Right renal pelvis (tissue), 4 donors: ENCODE results near the gene IRX2. TPM values are rescaled to one million over a fixed set of nuclear protein-coding genes. Genes with fewer than 3 reads are reported as not detected.

Experiments
- DNase-seq, 4 donors: peaks; one replicate each; pipeline ENCODE4 v3.0.0-alpha.2; 2013; ENCODE audit warnings: low read depth in 4 of 4, low spot score in 3 of 4, missing footprints in 1 of 4
- polyA plus RNA-seq, 4 donors: library from polyadenylated mRNA; unstranded; fragments of 120-200 nt; gene quantifications; one replicate each; pipeline ENCODE4 v1.2.1, GENCODE V29; 2013; ENCODE audit not compliant: insufficient read length in 4 of 4

IRX2 gene
- polyA plus RNA-seq, 4 donors = 26.9 to 32.6 (median 27.6) TPM

DNA sequence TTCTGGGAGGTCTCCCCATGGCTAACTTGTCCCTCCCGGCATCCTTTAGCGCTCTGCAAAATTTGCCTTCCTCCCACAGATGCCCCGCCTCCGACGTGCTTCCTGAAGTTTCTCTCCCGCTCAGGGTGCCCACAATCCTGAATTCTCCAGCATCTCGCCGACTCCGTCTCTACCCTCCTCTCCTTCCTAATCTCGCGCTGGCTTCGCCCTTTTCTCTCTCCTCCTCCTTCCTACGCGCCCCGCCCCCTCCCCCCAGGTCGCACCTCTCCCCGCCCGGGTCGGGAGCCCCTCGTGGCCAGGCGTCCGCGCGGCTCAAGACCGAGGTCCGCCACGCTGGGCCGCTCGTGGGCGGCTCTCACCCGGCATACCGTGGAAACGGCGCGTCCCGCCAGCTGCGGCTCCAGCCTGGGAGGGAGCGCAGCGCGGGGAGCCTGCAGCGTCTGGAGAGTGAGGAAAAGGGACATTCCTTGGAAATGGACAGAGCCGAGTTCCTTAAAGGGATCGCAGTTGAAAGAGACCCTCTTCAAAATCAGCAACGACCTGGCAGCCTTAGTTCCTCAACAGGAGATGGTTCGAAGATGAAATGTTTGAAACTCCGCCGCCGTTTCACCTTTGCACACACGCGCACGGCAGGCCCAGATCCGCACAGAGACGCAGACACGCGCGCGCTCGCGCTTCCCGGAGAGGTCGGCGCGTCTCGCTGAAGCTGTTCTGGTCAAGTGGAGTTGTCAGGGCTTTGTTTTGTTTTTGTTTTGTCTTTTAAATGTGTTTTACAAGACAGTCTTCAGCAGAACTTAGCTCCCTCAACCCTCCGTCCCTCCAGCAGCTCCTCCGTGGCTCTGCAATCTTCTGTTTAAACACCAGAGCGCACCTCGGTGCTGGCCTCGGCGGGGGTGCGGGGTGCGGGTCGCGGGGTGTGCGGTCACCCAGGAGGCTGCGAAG lies 5.0 kb upstream of the IRX2 start:
- DNase-seq = no peak

DNA sequence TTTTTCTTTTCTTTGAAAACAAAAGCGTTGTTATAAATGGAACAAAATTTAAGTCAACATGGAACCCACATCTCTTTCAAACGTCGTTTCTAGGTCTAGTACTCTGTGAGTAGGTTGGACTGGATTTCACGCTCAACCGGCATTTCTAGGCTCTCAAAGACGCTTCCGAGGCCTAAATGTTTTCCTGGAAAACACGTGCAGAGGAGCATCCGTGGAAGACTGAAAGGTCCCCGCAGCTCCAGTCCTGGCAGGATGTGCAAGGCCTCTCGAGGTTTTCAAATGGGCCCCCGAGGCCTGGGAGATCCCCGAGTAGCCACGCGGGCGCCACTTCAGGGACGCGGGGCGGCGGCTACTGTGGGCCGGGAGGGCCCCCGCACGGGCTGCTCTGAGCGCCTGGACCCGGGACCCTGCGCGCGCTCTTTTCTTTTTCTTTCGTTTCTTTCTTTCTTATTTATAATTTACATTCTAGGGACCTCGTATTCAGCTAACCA lies 4.2 kb upstream of the IRX2 start:
- no peak for DNase-seq

DNA sequence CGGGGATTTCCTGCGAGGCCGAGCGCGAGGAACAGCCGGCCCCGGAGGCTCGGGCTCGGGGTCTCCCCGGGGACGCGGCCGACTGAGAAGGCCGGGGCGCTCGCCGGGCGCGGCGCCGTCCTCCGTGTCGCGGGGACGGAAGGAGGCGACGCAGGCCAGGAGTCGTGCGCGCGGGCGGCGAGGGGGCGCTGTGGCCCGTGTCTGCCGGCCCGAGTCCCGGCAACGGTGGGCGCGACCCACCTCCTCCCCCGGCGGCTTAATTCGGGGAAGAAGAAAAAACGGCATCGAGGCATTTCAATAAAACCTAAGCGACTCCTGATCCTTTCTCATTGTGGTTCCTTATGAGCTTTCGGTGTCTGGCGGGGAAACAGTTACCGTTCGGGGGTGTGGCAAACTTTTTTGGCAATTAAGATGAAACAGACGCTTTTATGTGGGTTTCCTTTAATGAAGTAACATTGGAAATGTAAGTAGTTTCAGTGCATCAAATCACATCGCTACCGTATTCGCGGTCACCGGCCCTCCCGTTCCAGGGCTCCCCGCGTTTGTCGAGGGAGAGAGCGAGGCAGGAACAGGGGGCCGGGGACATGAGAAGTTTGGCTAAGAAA lies 3.7 kb upstream of the IRX2 start:
- DNase-seq = no peak

DNA sequence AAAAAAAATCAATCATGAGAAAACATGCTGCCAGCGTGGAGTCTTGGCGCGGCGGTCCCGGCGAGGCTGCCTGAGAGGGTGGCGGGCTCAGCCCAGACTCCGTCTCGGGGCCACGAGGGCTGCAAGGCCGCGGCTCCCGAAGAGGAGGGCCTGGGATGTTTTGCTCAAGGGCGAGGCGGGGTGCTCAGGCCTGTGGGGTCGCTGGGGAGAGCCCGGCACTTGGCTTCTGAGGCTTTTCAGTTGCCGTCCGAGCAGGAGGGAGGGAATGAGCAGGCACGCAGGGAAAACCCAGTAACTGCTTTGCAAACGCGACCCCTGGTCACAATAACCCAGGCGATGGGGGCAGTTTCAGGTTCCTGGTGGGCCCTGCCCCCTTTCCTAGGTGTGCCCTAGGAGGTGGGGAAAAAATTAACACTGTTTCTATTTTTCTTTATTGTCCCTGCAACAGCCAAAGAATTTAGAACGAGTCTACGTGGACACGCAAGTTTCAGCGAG lies 3.2 kb upstream of the IRX2 start:
- no peak for DNase-seq

DNA sequence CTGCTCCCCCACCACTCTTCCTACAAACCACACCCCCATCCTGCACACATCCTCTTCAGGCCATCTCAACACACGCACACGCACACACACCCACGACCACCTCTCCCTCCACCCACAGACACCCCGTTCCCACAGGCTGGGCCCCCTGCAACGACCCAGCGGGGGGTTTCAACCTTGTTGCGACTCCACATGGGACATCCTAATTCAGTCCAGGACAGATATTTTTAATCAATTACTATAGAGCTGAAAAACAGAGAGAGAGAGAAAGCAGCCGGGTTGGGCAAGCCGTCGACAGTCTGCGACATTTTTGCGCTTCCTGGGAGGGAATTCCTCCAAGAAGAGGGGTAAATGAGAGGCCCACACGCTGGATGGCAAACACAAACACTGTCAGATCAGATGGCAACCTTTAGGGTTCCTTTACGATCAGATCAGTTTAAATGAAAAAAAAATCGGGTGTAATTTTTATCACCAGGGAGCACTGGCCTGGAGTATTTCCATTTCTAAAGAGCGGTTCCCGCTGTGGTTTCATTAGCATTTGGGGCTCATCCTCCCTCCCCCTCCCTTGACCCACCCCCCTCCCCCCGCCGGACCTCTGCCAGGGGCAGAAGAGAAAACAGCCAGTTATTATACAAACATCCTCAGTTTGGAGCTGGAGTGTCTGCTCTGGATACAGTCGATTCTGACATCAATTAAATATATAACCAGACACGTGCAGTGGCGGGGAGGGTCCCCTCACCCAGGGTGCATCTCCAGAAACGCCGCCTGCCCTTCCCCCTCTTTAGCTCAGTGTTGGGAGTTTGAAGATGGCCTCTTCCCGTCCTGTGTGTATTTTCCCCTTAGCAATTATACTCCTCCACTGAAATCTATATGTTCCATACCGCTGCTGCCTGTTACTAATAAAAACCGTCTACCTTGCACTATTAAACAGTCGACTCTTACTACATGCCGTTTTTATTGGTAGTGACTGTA lies 2.3 kb upstream of the IRX2 start:
- DNase-seq = no peak

DNA sequence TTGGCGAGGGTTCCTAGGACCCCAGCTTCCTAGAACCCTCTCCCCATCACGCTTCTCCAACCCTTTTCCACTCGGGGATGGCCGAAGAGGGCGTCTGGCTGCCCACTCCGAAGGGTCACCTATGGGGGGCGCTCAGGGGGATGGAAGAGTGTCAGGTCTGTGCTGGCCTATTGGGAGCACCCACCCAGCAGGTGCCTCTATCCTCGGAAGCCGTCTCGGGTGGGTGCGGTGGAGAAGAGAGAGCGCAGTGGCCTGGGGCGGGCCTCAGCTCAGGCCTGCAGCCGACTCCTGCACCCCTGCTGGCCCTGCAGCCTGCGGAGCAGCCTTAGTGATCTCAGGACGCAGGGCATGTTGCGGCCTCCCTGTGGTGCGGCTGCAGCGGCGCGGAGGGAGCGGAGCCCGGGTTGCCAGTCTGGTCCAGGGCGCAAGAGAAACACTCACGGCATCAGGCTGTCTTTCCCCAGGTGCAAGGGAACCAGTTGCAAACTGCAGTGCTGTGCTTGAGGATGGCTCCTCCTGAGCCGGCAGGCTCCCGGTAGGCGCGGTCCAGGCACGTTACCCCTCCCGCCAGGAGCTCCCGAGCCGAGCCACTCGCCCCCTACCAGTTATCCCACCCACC lies 1.5 kb upstream of the IRX2 start:
- DNase-seq = no peak

DNA sequence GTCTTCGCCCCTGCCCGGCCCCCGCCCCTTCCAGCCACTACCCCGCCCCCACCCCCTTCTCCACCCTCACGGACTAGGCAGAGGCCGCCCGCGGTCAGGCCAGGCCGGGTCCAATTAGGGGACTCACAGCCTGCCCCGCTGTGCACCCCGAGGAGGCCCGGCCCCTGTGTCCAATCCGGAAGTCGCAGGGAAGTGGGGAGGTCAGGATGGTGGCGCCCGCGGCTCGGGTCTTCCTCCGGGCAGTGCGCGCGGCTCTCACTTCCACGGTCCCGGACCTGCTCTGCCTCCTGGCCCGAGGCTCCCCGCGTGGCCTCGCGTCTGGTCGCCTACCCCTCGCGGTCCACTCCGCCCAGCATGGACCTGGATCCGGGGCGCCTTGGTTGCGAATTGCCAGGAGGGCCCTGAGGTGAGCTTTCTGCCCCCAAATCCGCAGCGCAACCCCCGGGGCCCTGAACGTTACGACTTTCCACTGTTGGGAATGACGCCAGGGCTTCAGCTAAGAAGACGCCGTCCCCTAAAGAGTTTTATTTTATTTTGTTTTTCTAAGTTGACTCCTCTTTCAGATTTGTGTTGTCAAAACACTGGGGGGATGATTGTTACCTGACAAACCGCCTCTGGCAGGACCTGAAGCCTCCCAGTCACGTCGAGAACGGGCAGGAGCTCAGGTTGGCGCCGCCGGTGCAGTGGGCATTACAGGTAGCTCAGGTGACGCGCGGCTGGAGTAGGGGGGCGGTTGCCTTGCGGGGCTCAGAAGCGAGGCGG lies 763 bp upstream of the IRX2 start:
- DNase-seq = no peak

DNA sequence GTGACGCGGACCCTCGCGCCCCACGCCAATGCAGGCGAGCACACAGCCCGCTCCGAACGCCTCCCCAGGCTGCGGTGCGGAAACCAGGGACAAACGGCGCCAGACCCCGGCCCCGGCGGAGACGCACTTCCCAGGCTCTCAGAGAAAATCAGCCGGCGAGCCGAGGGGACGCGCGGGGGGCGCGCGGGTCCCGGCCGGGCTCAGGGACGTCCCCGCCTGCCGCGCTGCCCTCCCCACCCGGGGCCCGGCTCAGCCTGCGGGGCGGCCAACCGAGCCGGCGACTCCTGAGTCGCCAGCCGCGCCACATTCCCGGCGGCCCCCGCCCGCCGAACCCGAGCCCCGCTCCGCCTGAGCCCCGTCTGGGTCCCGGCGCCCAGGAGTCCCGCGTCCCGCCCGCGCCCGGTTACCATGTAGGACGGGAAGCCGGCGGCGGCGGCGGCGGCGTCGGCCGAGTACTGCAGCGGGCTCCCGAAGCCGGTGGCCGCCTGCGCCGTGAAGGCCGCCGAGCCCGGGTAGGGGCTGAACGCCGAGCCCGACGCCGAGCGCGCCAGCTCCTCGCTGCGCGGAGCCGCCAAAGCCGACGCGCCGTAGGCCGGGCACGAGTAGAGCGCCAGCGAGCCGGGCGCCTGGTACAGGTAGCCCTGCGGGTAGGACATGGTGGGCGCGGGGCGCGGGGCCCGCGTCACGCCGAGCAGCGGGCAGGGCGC lies 566 bp downstream of the IRX2 start:
- no peak for DNase-seq

DNA sequence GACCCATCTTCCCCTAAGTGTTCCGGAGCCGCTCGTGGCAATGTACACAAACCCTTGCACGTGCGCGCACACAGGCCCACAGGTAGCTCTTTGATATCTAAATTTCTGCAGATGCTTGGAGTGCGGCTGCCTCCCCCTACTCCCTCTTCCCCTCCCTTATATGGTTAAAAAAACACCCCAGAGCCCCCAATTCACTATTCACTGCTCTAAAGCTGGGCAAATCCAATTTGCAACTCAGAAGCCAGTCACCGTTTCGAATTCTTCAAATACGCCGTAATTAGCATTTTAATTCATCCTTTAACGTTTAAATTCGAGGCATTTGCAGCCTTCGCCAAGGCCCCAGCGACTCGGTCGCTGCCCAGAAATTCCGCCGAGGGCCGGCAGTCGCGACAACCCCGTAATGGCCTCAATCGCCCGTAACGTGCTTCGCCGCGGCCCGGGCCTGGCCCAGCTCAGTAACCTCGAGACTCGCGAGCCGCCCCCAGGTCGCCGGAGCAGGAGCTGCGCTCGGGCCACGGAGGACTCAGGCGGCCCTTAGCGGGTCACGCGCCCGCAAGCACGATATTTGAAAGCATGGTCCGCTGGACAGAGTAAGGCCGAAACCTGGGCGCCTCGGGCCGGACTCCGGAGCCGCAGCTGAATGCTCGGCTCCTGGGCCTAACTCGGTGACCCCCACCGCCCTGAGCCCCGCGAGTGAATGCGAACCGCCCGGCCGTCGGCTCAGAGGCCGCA lies 1.3 kb downstream of the IRX2 start:
- no peak for DNase-seq

DNA sequence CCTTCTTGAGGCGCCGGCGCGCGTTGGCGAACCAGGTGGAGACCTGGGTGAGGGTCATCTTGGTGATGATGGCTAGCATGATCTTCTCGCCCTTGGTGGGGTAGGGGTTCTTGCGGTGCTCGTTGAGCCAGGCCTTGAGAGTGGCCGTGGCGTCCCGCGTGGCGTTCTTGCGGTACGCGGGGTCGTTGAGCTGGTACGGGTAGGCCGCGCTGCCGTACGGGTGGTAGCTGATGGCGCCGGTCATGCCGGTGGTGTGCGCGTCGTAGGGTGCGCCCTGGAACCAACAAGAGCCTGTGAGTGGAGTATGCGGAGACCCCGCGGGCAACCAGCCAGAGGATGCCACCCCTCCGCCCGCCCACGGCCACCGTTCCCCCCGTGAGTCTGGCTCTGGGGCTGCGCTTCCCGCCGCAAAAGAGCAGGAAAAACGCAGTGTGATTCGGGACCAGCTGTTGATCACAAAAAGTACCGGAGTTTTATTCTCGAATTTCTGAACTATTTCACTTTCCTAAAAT lies 1.9 kb downstream of the IRX2 start:
- DNase-seq = no peak

DNA sequence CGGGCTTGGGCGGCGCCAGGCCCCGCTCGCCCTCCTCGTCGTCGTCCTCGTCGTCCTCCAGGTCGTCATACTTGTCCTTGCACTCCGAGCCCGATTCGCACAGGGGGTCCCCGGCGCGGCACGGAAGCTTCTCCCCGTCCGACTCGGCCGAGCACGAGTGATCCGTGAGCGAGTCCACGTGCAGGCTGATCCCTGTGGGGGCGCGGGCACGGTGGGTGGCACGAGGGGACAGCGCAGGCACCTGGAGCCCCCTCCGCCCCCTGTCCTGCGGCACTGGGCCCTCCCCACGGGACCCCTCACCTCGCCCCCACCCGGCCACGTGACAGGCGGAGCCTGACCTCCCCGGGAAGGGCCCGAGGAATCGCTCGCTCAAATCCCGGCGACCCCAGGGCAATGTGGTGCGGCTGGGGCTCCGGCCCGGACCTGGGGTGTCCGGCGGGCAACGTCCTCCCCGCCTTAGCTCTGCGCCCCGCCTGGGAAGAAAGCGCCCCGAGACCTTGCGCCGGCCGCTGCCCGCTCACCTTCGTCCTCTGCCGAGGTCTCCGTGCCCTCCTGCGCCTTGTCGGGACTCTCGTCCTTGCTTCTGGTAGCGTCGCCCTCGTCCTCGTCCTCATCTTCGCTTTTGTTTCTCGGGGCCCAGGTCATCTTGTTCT lies 2.5 kb downstream of the IRX2 start:
- no peak for DNase-seq

DNA sequence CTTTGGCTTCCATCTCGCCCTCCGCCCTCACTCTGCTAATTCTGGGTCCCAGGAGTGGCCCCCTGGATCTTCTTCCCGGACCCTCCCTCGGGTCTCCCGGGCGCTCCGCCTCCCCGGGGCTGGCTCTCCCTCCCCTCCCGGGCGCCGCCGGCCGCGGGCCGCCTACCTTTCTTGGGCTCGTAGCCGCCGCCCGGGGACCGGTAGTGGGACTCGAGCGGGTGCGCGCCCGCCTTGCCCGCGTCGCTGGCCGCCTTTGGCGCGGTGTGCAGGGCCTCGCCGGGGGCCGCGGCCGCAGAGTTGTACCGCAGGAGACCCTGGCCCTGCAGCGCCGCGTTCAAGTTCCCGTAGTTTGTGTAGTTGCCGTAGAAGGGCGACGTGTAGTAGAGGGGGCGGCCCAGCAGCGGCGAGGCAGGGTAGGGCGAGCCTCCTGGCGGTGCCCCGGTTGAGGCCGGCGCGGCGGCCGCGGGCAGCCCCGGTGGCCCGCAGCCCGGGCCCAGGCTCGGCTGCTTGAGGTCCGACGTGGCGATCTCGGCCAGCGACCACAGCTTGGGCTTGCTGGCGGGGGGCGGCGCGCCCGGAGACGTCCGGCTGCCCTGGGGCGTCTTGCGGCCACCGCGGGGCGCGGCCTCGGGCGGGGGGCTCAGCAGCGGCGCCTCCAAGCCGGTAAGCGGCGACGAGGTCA lies 3.2 kb downstream of the IRX2 start:
- DNase-seq = no peak

DNA sequence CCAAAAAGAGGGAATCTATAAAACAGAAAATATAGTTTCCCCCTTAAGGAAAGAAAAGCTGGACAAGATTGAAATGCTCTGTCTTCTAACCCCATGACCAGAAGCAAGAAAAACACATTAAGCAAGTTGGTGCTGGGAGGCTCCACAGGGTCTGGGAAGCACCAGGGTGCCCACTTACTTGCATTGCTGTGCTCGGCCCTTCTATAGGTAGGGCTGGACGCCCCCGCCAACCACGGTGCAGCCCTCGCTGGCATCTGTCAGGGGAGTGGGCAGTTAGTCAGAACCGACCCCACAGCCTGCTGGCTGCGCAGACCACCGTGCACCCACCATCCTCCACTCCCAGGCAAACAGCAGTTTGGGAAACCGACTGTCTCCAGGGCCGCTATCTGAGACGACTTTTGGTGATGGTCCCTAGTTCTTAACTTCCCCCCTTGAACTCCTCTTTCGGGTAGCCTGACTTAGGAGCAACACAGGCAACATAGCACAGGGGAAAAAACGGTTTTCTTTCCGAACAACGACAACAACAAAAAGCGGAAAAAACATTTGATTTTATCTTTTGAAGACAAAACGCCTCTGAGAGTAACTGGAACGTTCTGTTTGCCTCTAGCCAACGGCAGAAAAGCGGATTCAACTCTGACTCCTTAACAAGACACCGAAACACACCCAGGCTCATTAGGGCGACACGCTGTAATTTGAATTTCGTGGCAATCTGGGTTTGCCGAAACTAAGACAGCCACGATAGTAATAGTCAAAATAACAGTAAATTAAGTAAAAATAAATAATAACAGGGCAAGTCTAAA lies 3.9 kb downstream of the IRX2 start:
- DNase-seq = no peak

DNA sequence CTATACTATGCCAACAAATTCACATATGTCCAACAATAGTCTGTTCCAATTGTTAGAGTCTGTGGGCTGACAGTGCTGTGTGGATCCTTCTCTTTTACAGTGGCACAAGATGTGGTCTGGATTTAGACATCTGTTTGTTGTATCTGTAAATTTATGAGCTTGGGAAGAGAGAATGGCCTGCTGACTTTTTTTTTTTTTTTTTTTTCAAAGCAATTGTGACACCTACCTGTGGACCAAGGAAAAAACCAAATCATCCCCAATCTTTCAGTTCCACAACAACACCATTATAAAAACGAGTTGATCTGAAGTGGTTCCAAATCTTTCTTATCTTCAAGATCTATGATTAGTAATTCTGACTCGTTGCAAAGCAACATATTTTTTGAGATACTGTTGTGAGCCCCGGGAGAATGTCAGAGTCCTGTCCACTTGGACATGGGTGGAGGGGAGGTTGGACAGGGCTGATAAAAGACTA lies 4.9 kb downstream of the IRX2 start:
- DNase-seq = no peak

DNA sequence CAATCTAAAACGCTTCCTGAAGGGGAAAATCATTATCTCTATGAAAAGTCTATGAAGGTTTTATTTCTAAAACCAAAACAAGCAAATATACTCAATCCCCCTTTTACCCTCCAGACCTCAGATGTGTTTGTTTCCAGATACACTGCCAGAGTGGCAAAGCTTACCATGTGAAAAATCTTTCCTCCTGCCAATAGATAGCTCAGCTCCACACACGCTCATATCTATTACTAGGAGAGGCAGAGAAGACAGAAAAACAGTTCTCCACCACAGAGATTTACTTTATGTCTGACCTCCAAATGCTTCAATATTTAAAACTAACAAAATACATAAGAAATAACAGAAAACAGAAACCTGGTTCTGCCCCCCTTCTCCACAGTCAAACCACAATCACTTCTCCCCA lies 7.0 kb downstream of the IRX2 start:
- no peak for DNase-seq
